ENCODE data around the gene HIVEP3.

HIVEP3 gene

DNA sequence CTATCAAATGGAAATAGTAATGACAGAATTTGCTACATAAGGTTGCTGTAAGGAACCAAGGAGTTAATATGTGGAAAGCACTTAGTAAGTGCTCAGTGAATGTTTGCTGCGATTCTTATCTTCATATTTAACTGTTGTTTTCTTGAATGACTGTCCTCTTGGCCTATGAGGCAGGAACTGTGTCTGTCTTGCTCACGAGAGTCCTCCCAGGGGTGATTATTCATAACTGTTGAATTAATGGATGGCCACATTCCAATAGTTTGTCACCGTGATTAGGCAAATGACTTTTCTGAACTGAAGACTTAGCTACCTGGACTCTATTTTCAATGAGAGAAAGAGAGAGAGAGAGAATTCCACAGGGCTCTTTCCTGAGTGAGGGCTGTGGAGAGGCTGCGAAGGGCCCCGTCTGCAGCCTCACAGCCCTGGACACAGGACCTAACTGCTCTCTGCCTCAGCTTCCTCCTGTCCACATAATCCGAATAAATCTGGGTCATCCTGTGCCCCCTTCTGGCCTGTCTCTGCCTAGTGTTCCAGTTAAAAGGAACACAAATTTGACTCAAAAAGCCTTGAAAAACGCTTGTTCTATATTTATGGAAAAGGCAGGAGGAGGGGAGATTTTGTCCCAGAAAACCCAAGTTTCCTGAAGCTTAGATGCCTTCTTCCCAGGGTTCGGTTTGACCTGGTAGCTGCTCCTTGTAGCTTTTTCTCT is 442.7 kb downstream of the HIVEP3 start:
- no peak for DNase-seq (ENCODE audit: low spot score)
- Histone ChIP-seq H3K27ac (peak overlapping the region; percentile 58 to 92), H3K4me3 (no peak overlapping the region)
- no peak for TF ChIP-seq CTCF (IDR thresholded peaks at IDR 0.05)

- peak overlapping the region; percentile 58 to 92 for H3K27ac ChIP-seq
- no peak overlapping the region for H3K4me3 ChIP-seq
- no peak for DNase-seq (ENCODE audit: low spot score)
- no peak for TF ChIP-seq CTCF (IDR thresholded peaks at IDR 0.05)
These were observed 443.4 kb downstream of the HIVEP3 start for GRCh38 chr1:41475346-41475745.

GRCh38 chr1:41474490-41475271 is 444.0 kb downstream of the HIVEP3 start:
- Histone ChIP-seq H3K27ac (peak overlapping the region; percentile 58 to 92), H3K4me3 (no peak overlapping the region)
- no peak for DNase-seq (ENCODE audit: low spot score)
- TF ChIP-seq CTCF (IDR thresholded peaks at IDR 0.05), result no peak

DNA sequence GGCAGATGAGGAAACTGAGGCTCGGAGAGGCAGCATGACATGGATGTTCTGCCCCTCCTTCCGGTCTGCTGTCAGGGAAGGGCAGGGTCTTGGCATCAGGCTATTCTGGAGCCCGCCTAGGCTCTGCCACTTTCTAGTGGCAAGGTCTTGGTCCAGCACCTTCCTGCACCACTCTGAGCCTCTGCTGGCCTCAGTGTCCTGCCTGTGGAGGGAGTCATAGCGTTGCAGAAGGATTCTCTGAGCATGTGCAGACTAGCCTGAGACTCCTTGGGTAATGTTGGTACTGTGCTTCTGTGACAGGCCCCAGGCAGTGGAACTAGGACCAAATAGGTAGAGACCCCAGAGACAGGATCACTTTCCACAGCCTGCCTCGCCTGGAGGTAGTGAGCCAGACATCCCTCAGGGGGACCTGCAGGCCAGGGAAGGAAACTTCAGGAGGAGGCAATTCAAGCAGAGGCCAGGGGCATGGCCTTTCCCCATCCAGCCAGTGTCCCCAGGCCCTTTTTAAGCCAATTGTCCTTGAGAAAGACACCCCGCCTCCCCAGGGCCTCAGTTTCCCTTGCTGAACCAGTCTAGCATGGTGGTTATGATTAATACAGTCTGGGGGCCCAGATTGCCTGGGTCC is 444.9 kb downstream of the HIVEP3 start:
- peak overlapping the region; percentile 58 to 92 for H3K27ac ChIP-seq
- DNase-seq (ENCODE audit: low spot score), result no peak
- H3K4me3 ChIP-seq, result no peak overlapping the region
- no peak for TF ChIP-seq CTCF (IDR thresholded peaks at IDR 0.05)

DNA sequence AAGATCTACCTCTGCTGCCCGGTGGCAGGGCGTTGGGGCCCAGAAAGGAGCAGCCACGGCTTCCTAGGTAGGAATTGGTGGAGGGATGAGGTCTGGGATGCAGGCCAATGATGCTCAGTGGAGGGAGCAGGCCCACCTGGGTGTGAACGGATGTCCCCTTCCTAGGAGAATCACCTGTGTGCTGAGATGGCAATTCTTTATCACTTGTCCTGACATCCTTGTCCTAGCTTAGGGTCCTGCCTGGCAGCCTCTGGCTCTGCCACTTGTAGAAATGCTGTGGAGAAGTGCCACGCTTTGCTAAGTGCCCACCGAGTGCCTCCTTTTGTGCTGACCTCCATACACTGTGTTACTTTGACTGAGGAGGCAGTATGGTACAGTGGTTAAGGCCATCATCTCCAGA is 447.1 kb downstream of the HIVEP3 start:
- DNase-seq (ENCODE audit: low spot score), result no peak
- Histone ChIP-seq H3K27ac (no peak overlapping the region), H3K4me3 (no peak overlapping the region)
- TF ChIP-seq CTCF (IDR thresholded peaks at IDR 0.05), result no peak

DNA sequence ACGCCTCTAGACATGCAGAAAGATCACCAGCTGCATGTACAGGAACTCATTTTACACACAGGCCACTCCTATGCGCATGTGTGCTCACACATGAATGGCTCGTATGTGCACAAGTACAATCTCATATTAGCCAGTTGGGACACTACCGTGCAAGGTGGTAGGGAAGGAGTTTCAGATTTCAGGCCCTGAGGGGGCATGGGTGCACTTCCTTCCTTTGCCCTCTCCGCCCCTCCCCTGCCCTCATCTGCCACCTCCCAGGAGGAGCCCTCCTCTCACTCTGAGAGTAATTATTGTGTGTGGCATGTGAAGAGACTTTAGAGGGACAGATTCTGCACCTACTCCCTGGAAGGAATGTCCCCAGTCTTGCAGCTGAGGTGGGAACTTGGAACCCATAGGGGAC is 449.0 kb downstream of the HIVEP3 start:
- Histone ChIP-seq H3K27ac (no peak overlapping the region), H3K4me3 (no peak overlapping the region)
- no peak for DNase-seq (ENCODE audit: low spot score)
- TF ChIP-seq CTCF (IDR thresholded peaks at IDR 0.05), result no peak

Measured in coronary artery (tissue), 2 donors.